ENCODE measurements around the gene CASQ2. TPM values are rescaled to one million over a fixed set of nuclear protein-coding genes. Genes with fewer than 3 reads are reported as not detected.

Gene CASQ2
- total and polyA plus RNA-seq, 10 of the 15 experiments (the other 5 are each of a cell fraction or from before 2014, with no cell fraction given), result not detected

- no peak for TF ChIP-seq IKZF1 (conservative IDR thresholded peaks at IDR 0.05)
- TF ChIP-seq ZNF687 (IDR thresholded peaks at IDR 0.05), result no peak
- no peak for TF ChIP-seq NFIC (IDR thresholded peaks at IDR 0.05; ENCODE audit: low read depth, low read length)
Measured at GRCh38 chr1:115658646-115659045, 109.9 kb downstream of the CASQ2 start (continued).

- RAD21 ChIA-PET (ENCODE audit: unreplicated experiment), result no interaction called here
- H3K36me3 ChIP-seq (ENCODE audit: control insufficient read depth in 2 of 2, insufficient read depth in 2 of 2, low read length in 1 of 2), result peaks cover 3 to 9% of the 10 kb centered on the region in 2 experiments; a peak in 3 of 4 replicates
- TF ChIP-seq RAD51 (IDR thresholded peaks at IDR 0.05), result no peak
- TF ChIP-seq E2F8 (IDR thresholded peaks at IDR 0.05; ENCODE audit: low read depth, partially characterized antibody), result no peak
- no peak for TF ChIP-seq SREBF1 (IDR thresholded peaks at IDR 0.05; ENCODE audit: low read length)
- no peak for TF ChIP-seq YBX1 (IDR thresholded peaks at IDR 0.05)
- TF ChIP-seq LARP7 (IDR thresholded peaks at IDR 0.05), result no peak
- no peak for TF ChIP-seq MEF2A (IDR thresholded peaks at IDR 0.05; ENCODE audit: insufficient read depth, low read depth, low read length)
- no peak for TF ChIP-seq NR2C2 (IDR thresholded peaks at IDR 0.05; ENCODE audit: borderline replicate concordance, control insufficient read depth, insufficient read length, low read depth)
- no peak for TF ChIP-seq KAT2A (conservative IDR thresholded peaks at IDR 0.05; ENCODE audit: control insufficient read depth, low read depth, low read length)
- TF ChIP-seq SMAD1 (IDR thresholded peaks at IDR 0.05; ENCODE audit: low read depth, partially characterized antibody), result no peak
- TF ChIP-seq BACH1 (IDR thresholded peaks at IDR 0.05; ENCODE audit: borderline replicate concordance), result no peak
- TF ChIP-seq ZNF622 (IDR thresholded peaks at IDR 0.05), result no peak
- TF ChIP-seq NFXL1 (IDR thresholded peaks at IDR 0.05; ENCODE audit: borderline replicate concordance), result no peak
- TF ChIP-seq ZNF217 (IDR thresholded peaks at IDR 0.05), result no peak
- no peak for TF ChIP-seq CHD4 (IDR thresholded peaks at IDR 0.05)
Measured at GRCh38 chr1:115656461-115657077, 111.9 kb downstream of the CASQ2 start.

More at GRCh38 chr1:115656461-115657077, 111.9 kb downstream of the CASQ2 start:
- no TSS peak for BruUV-seq (replicated peaks)
- DNase-seq (ENCODE audit: low read depth, low spot score) (no peak), ATAC-seq (no peak), FAIRE-seq (no peak)
- 97% methylated on average over 5 of the region's 5 CpGs for WGBS (ENCODE audit: insufficient coverage, insufficient replicate concordance, low lambda C conversion rate, missing lambda C conversion rate)
- in situ Hi-C loops (cut with MboI) (no loop called here), intact Hi-C loops (cut with micrococcal nuclease; ENCODE audit: unreplicated experiment) (no loop called here)
- H3K79me2 ChIP-seq (ENCODE audit: control insufficient read depth, insufficient read depth, low read length), result no peaks in the 10 kb centered on the region
- H2AFZ ChIP-seq (ENCODE audit: control insufficient read depth, low read depth, low read length), result no peak overlapping the region
- no peaks in the 10 kb centered on the region for H3K27me3 ChIP-seq (replicated peaks in 1 of 2; ENCODE audit: control insufficient read depth in 2 of 2, insufficient read depth in 2 of 2, low read length in 1 of 2)
- SMC1A ChIA-PET (ENCODE audit: uncharacterized antibody, unreplicated experiment), result interaction anchor here (1.8 kb wide), 1 partner anchor 50 kb away, joined by 7 read pairs; no protein-coding TSS in a partner anchor
- POLR2A ChIA-PET, result no interaction called here
- H3K4me1 ChIP-seq (ENCODE audit: control insufficient read depth, insufficient read depth, low read length), result peaks cover 7% of the 10 kb centered on the region
- no peaks in the 10 kb centered on the region; the same call in 2 of the 3 replicates for H3K9me3 ChIP-seq (replicated peaks; ENCODE audit: control insufficient read depth, insufficient read depth, low read length)
- no peak overlapping the region for H3K4me3 ChIP-seq
- CTCF ChIA-PET, result no interaction called here
- no peak overlapping the region for H3K27ac ChIP-seq (ENCODE audit: control insufficient read depth, insufficient read depth)
- H3K4me2 ChIP-seq (ENCODE audit: control insufficient read depth, insufficient read depth), result no peak overlapping the region
- H4K20me1 ChIP-seq (ENCODE audit: control insufficient read depth, insufficient read depth), result no peaks in the 10 kb centered on the region
- no peak overlapping the region for H3K9ac ChIP-seq (ENCODE audit: control insufficient read depth, insufficient read depth, low read length)
